ENCODE measurements around the gene RPL18A.
"Not testable (repeated sequence)": the region's sequence is repeated elsewhere in the genome, so short reads cannot be mapped to it uniquely, and the experiment has no call there.

The RPL18A gene

GRCh38 chr19:17866964-17867486, 7.3 kb downstream of the RPL18A start:
- DNase-seq (ENCODE audit: low read depth) = no peak

GRCh38 chr19:17868669-17869068, 9.0 kb downstream of the RPL18A start:
- no peak for DNase-seq (ENCODE audit: low read depth)

- DNase-seq (ENCODE audit: low read depth) = no peak
Observed at GRCh38 chr19:17869114-17869608, 9.5 kb downstream of the RPL18A start.

GRCh38 chr19:17871032-17871877, 11.5 kb downstream of the RPL18A start:
- no peak for DNase-seq (ENCODE audit: low read depth)

GRCh38 chr19:17871878-17872250, 12.2 kb downstream of the RPL18A start, which contains the start of gene SLC5A5:
TSS of gene SLC5A5 (plus strand) at chr19:17871945. CDS start at chr19:17872320, 375 bp downstream.
- no peak for DNase-seq (ENCODE audit: low read depth)

GRCh38 chr19:17872251-17873001, 12.7 kb downstream of the RPL18A start:
- no peak for DNase-seq (ENCODE audit: low read depth)

- DNase-seq (ENCODE audit: low read depth) = peak; percentile 35
Observed at GRCh38 chr19:17873786-17874757, 14.4 kb downstream of the RPL18A start.

- no peak for DNase-seq (ENCODE audit: low read depth)
Observed at GRCh38 chr19:17874758-17875135, 15.0 kb downstream of the RPL18A start.

GRCh38 chr19:17877696-17878095, 18.0 kb downstream of the RPL18A start:
- DNase-seq (ENCODE audit: low read depth) = no peak

- DNase-seq (ENCODE audit: low read depth) = no peak
Observed at GRCh38 chr19:17879466-17879865, 19.8 kb downstream of the RPL18A start.

- DNase-seq (ENCODE audit: low read depth) = no peak
Observed at GRCh38 chr19:17881701-17882100, 22.0 kb downstream of the RPL18A start.

- no peak for DNase-seq (ENCODE audit: low read depth)
Observed at GRCh38 chr19:17883627-17884410, 24.1 kb downstream of the RPL18A start.

- DNase-seq (ENCODE audit: low read depth) = no peak
Observed at GRCh38 chr19:17886515-17886914, 26.8 kb downstream of the RPL18A start.

GRCh38 chr19:17887221-17887620, 27.5 kb downstream of the RPL18A start:
- DNase-seq (ENCODE audit: low read depth) = not testable (repeated sequence)

- no peak for DNase-seq (ENCODE audit: low read depth)
Observed at GRCh38 chr19:17888260-17888659, 28.6 kb downstream of the RPL18A start.

GRCh38 chr19:17889609-17890214, 30.0 kb downstream of the RPL18A start:
- DNase-seq (ENCODE audit: low read depth) = no peak

GRCh38 chr19:17893766-17894165, 34.1 kb downstream of the RPL18A start:
- no peak for DNase-seq (ENCODE audit: low read depth)

GRCh38 chr19:17902701-17903100, 43.0 kb downstream of the RPL18A start:
- no peak for DNase-seq (ENCODE audit: low read depth)

GRCh38 chr19:17908244-17908643, 48.5 kb downstream of the RPL18A start:
- DNase-seq (ENCODE audit: low read depth) = no peak

GRCh38 chr19:17909003-17909732, 49.5 kb downstream of the RPL18A start:
- no peak for DNase-seq (ENCODE audit: low read depth)
